Endothelial cell of umbilical vein (primary cell): ENCODE results near the gene IFT57.

Experiments used
- CTCF ChIP-seq, 2 donors: IDR thresholded peaks; 1 replicate in 1 of 2; 2 replicates in 1 of 2; pipeline ENCODE4 v1.5.1; 2011; ENCODE audit warnings: low read length in 2 of 2, mild to moderate bottlenecking in 2 of 2, moderate library complexity in 2 of 2, control low read depth in 1 of 2, inconsistent platforms in 1 of 2, low read depth in 1 of 2; ENCODE audit not compliant: insufficient read depth in 1 of 2; ENCODE audit errors: extremely low read depth in 1 of 2
- EZH2 ChIP-seq: IDR thresholded peaks from 2 replicates; pipeline ENCODE4 v1.6.1; 2012; ENCODE audit warnings: borderline replicate concordance, low read depth, mild to moderate bottlenecking, moderate library complexity, low read length, inconsistent platforms; ENCODE audit not compliant: severe bottlenecking

GRCh38 chr3:108158251-108158650 lies 64.0 kb downstream of the IFT57 start:
- TF ChIP-seq EZH2 (no peak), CTCF (IDR thresholded peaks at IDR 0.05; ENCODE audit: extremely low read depth in 1 of 2, insufficient read depth in 1 of 2, low read depth in 1 of 2, low read length in 2 of 2) (no peak)
